NCI-H69 (cell line): ENCODE data around the gene ZNF281.
"Not testable (repeated sequence)": the region's sequence is repeated elsewhere in the genome, so short reads cannot be mapped to it uniquely, and the experiment has no call there.

Source experiments
- DNase-seq: peaks from one replicate; lab custom pipeline; 2025; lab: John Stamatoyannopoulos, UW

The ZNF281 gene

GRCh38 chr1:200363264-200363933, 46.4 kb downstream of the ZNF281 start:
- DNase-seq = no peak

- no peak for DNase-seq
Measured at GRCh38 chr1:200362421-200362820, 47.4 kb downstream of the ZNF281 start.

- DNase-seq = no peak
Measured at GRCh38 chr1:200359610-200360163, 50.1 kb downstream of the ZNF281 start.

GRCh38 chr1:200357925-200358324, 51.9 kb downstream of the ZNF281 start:
- DNase-seq = not testable (repeated sequence)

GRCh38 chr1:200355801-200356200, 54.0 kb downstream of the ZNF281 start:
- DNase-seq = no peak
